Large intestine (tissue), 3 donors: ENCODE data around the gene EIF4E. TPM values are rescaled to one million over a fixed set of nuclear protein-coding genes. Genes with fewer than 3 reads are reported as not detected.
"Not testable (repeated sequence)": the region's sequence is repeated elsewhere in the genome, so short reads cannot be mapped to it uniquely, and the experiment has no call there.

Source experiments
- DNase-seq, 2 donors: peaks; one replicate each; pipeline versions ENCODE4 v3.0.0 to v3.0.0-alpha.2; 2013
- H3K27ac ChIP-seq: one replicate; pipeline ENCODE4 v1.5.1; 2013; ENCODE audit warnings: low read length
- H3K27me3 ChIP-seq: 2 replicates; pipeline ENCODE4 v1.6.1; 2013; ENCODE audit warnings: low read length; ENCODE audit not compliant: control insufficient read depth, insufficient read depth
- H3K36me3 ChIP-seq: 2 replicates; pipeline ENCODE4 v1.6.1; 2013; ENCODE audit warnings: low read length; ENCODE audit not compliant: control insufficient read depth, insufficient read depth
- H3K4me1 ChIP-seq: one replicate; pipeline ENCODE4 v1.6.1; 2013; ENCODE audit warnings: low read length; ENCODE audit not compliant: control insufficient read depth, insufficient read depth
- H3K4me3 ChIP-seq: one replicate; pipeline ENCODE4 v1.5.1; 2013; ENCODE audit warnings: low read length
- H3K9me3 ChIP-seq: one replicate; pipeline ENCODE4 v1.6.1; 2013; ENCODE audit warnings: mild to moderate bottlenecking, low read depth, low read length, moderate library complexity; ENCODE audit not compliant: control insufficient read depth
- WGBS: methylation state at CpG from one replicate; pipeline ENCODE4 v1.1.5; 2013; ENCODE audit warnings: low lambda C conversion rate; ENCODE audit not compliant: insufficient coverage; 5-methylcytosine and 5-hydroxymethylcytosine counted together
- polyA plus RNA-seq: library from polyadenylated mRNA; unstranded; fragments of 120-200 nt; gene quantifications from one replicate; pipeline ENCODE4 v1.2.1, GENCODE V29; 2013

EIF4E gene
- polyA plus RNA-seq, 1 donor: 67.3 TPM

DNA sequence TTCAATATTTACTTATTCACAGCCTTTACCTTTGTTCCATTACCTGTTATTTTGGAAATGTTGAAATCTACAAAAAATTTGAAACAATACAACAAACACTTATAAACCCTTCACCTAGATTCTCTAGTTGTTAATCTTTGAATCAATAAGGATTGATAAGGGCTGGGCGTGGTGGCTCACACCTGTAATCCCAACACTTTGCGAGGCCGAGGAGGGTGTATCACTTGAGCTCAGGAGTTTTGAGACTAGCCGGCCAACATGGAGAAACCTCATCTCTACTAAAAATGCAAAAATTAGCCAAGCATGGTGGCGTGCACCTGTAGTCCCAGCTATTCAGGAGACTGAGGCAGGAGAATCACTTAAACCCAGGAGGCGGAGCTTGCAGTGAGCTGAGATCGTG lies 5.9 kb upstream of the EIF4E start:
- WGBS: 80% methylated on average over 1 of the region's 7 CpGs
- not testable (repeated sequence) for H3K4me3 ChIP-seq, H3K27ac ChIP-seq, DNase-seq, H3K36me3 ChIP-seq, H3K4me1 ChIP-seq, H3K9me3 ChIP-seq, H3K27me3 ChIP-seq

DNA sequence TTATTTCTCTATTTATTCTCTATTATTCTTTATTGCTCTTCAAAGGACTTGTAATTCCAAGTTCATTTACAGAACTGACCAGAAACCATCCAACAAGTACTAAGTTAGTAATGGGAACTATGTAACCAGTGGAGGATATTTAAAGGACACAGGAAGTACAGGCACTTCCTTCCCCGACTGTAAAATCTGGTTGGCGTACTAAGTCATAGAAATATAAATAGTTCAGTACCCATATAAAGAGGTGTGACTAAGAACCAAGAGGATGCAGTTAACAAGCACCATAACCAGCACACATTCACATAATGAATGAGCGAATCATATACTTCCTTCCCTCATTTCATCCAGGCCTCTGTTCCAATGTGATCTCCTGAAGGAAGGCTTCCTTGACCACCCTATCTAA lies 3.6 kb upstream of the EIF4E start:
- H3K27me3 ChIP-seq: no peaks in the 10 kb centered on the region
- H3K4me1 ChIP-seq: peaks cover 5% of the 10 kb centered on the region
- no peaks in the 10 kb centered on the region for H3K36me3 ChIP-seq
- DNase-seq: no peak
- no CpG with 5 or more reads among the region's 3 CpGs for WGBS
- H3K9me3 ChIP-seq: peaks cover 3% of the 10 kb centered on the region
- H3K4me3 ChIP-seq: no peak overlapping the region
- no peak overlapping the region for H3K27ac ChIP-seq

DNA sequence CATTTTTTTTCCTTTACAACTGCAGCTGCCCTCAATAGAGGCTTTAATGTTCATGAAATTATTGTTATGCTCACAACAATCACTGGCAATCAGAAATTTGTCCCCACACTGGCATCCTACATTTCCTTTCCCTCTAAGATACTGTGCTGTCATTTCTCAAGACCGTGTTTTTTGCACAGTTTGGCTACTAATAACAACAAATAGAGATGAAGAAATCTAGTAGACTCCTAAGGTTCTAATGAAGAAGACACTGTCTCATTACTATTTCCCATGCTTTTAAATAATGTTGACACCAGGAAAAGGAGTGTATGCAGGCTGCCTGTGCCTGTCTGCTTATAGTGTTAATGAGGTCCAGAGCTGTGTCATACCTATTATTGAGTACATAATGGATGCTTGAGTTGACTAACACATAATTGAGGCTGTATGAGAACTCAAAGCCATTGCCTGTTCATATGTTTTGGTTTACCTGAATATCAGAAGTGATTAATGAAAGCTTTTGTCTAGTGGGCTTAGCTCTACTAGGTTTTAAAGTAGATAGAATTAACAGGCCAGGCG lies 1.5 kb upstream of the EIF4E start:
- Histone ChIP-seq H3K27ac (peak overlapping the region; percentile 91), H3K4me1 (peaks cover 7% of the 10 kb centered on the region), H3K36me3 (peaks cover 6% of the 10 kb centered on the region), H3K4me3 (peak overlapping the region; percentile 98), H3K9me3 (peaks cover 3% of the 10 kb centered on the region), H3K27me3 (no peaks in the 10 kb centered on the region)
- no peak for DNase-seq
- WGBS: 100% methylated on average over 1 of the region's 2 CpGs

DNA sequence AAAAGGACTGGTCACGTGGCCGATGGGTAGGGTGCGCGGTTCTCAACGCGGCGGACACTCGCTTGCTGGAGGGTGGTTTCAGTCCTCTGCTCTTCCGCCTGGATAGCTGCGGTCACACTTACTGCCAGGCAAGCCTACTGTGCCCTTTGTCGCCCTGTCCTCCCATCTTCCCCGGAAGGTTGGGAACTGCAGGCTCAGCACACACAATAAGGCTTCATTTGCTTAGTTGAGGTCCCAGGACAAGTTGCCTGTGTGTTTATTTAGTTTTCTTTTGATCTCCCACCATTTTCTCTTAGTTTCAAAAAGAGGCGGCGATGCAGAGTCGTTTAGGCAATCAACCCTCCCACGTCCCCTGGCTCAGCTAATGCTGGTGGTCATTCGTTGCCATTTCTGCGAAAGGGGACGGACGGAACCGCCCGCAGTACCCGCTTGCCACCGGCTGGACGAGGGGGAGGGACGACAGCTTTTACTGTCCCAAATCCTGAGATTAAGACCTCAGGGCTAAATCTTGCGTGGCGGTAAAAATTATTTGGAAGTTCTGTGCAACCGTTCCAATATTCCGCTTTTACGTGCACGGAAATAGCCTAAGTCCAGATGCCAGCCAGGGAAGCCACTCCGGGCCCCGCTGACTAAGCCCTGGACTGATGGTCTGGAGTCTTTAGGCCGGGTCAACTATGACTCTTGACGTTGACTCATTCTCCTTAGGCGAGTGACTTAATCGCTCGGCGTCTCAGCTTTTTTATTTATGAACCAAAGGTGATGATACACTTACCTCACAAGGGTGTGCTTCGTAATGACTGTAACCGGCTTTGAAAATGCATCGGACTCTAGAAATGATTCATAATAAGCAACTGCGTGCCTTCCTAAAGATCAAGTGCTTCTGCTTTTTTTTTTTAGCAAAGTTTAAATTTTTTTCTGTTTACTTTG lies 671 bp upstream of the EIF4E start:
- Histone ChIP-seq H3K27ac (peak overlapping the region; percentile 91), H3K4me3 (peak overlapping the region; percentile 98), H3K9me3 (peaks cover 3% of the 10 kb centered on the region), H3K27me3 (no peaks in the 10 kb centered on the region), H3K36me3 (peaks cover 6% of the 10 kb centered on the region), H3K4me1 (peaks cover 7% of the 10 kb centered on the region)
- 39% methylated on average over 7 of the region's 44 CpGs for WGBS
- DNase-seq: peak; percentile 70 to 89

GRCh38 chr4:98928131-98928504 lies 815 bp downstream of the EIF4E start:
- peak overlapping the region; percentile 91 for H3K27ac ChIP-seq
- no peaks in the 10 kb centered on the region for H3K27me3 ChIP-seq
- H3K4me1 ChIP-seq: peaks cover 7% of the 10 kb centered on the region
- DNase-seq: peak; percentile 55 to 82
- whole genome bisulfite sequencing: 0% methylated on average over 1 of the region's 26 CpGs
- peak overlapping the region; percentile 98 for H3K4me3 ChIP-seq
- H3K36me3 ChIP-seq: peaks cover 6% of the 10 kb centered on the region
- peaks cover 3% of the 10 kb centered on the region for H3K9me3 ChIP-seq

GRCh38 chr4:98926257-98926656 lies 2.7 kb downstream of the EIF4E start:
- H3K27me3 ChIP-seq, H3K4me1 ChIP-seq, H3K27ac ChIP-seq, H3K9me3 ChIP-seq, H3K36me3 ChIP-seq, DNase-seq, H3K4me3 ChIP-seq: not testable (repeated sequence)
- 99% methylated on average over 6 of the region's 15 CpGs for WGBS

DNA sequence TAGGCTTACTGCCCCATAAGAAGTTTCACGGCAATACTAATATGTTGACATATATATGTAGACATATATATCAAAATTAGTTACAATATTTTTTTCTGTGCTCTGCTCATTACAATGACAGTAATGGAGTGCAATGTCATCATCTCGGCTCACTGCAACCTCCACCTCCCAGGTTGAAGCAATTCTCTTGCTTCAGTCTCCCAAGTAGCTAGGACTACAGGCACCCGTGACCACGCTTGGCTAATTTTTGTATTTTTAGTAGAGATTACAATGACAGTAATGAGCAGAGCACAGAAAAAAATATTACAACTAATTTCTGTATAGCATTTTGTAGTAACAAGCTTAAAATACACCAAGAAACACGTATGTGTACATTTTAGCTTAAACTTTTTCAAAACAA lies 7.6 kb downstream of the EIF4E start:
- Histone ChIP-seq H3K27ac (no peak overlapping the region), H3K4me1 (no peaks in the 10 kb centered on the region), H3K27me3 (no peaks in the 10 kb centered on the region), H3K4me3 (no peak overlapping the region), H3K9me3 (no peaks in the 10 kb centered on the region), H3K36me3 (peaks cover 11% of the 10 kb centered on the region)
- no peak for DNase-seq
- WGBS: no CpG with 5 or more reads among the region's 5 CpGs

DNA sequence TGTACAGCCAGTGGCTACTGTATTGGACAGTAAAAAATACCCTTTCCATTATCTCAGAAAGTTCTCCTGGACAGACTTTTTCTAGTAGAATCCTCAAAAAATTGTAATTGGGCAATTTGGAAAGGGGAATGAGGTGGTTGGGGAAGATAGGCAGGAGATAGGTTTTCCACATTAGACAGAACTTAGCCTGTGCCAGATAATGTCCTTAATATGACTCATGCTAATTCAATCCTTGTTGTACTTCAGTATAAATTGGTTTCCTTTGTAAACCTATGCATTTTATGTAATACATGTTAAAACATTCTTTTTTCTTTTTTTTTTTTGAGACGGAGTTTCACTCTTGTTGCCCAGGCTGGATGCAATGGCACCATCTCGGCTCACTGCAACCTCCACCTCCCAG lies 8.9 kb downstream of the EIF4E start:
- no peak for DNase-seq
- Histone ChIP-seq H3K4me3 (no peak overlapping the region), H3K27me3 (no peaks in the 10 kb centered on the region), H3K9me3 (no peaks in the 10 kb centered on the region), H3K27ac (no peak overlapping the region), H3K36me3 (peaks cover 5% of the 10 kb centered on the region), H3K4me1 (no peaks in the 10 kb centered on the region)
- 80% methylated on average over 1 of the region's 2 CpGs for WGBS

- WGBS: 80% methylated on average over 1 of the region's 8 CpGs
Observed at GRCh38 chr4:98910728-98911127, 18.2 kb downstream of the EIF4E start.

GRCh38 chr4:98909646-98910401 lies 19.1 kb downstream of the EIF4E start:
- Histone ChIP-seq H3K4me1 (peaks cover 4% of the 10 kb centered on the region), H3K27me3 (no peaks in the 10 kb centered on the region), H3K9me3 (no peaks in the 10 kb centered on the region), H3K27ac (no peak overlapping the region), H3K4me3 (no peak overlapping the region), H3K36me3 (peaks cover 3% of the 10 kb centered on the region)
- no peak for DNase-seq
- WGBS: 68% methylated on average over 2 of the region's 5 CpGs

More at GRCh38 chr4:98910728-98911127, 18.2 kb downstream of the EIF4E start:
- not testable (repeated sequence) for H3K36me3 ChIP-seq, H3K4me1 ChIP-seq, DNase-seq, H3K27ac ChIP-seq, H3K27me3 ChIP-seq, H3K4me3 ChIP-seq, H3K9me3 ChIP-seq
